HEK293 (cell line): ENCODE results near the gene SPECC1L.

Source experiments
- CTCF ChIA-PET: fragments of 350-600 bp; formaldehyde crosslinking; extraction: SDS; loops from one replicate; lab custom pipeline; 2021; ENCODE audit warnings: antibody characterized with exemption; lab: Yijun Ruan, JAX
- POLR2A ChIA-PET: fragments of 300-600 bp; formaldehyde crosslinking; extraction: SDS; loops from one replicate; lab custom pipeline; 2020; ENCODE audit warnings: antibody characterized with exemption, inconsistent platforms; lab: Yijun Ruan, JAX
- H3K27ac ChIP-seq: fragments of 200-500 bp; sonication (Bioruptor generic); 2 replicates; pipeline ENCODE4 v1.5.1; 2014; ENCODE audit warnings: low read depth, low read length, control low read depth, inconsistent platforms; ENCODE audit errors: extremely low read depth
- H3K36me3 ChIP-seq, 2 experiments: fragments of 200-500 bp in 1 of 2; sonication (Bioruptor generic) in 1 of 2; 1 replicate in 1 of 2; 2 replicates in 1 of 2; pipeline ENCODE4 v1.5.1; 2014 to 2017; ENCODE audit warnings: inconsistent platforms in 2 of 2, low read length in 2 of 2; ENCODE audit not compliant: control insufficient read depth in 2 of 2, insufficient read depth in 1 of 2
- H3K4me1 ChIP-seq: fragments of 200-500 bp; sonication (Bioruptor generic); 2 replicates; pipeline ENCODE4 v1.5.1; 2014; ENCODE audit warnings: mild to moderate bottlenecking, low read length, inconsistent platforms; ENCODE audit not compliant: control insufficient read depth, insufficient read depth
- H3K4me3 ChIP-seq: 2 replicates; pipeline ENCODE4 v1.5.1; 2011; ENCODE audit warnings: low read depth, mild to moderate bottlenecking, control low read depth, low read length, moderate library complexity
- H3K9me3 ChIP-seq: fragments of 200-500 bp; sonication (Bioruptor generic); 2 replicates; pipeline ENCODE4 v1.5.1; 2014; ENCODE audit warnings: low read depth, low read length, inconsistent platforms; ENCODE audit not compliant: control insufficient read depth, insufficient read depth
- BCL11B ChIP-seq: fragments of 450-650 bp; formaldehyde crosslinking; IDR thresholded peaks from 2 replicates; pipeline ENCODE4 v1.5.1; 2016; ENCODE audit warnings: low read depth, missing biosample characterization, missing genetic modification characterization
- GLIS1 ChIP-seq: fragments of 450-650 bp; formaldehyde crosslinking; IDR thresholded peaks from 2 replicates; pipeline ENCODE4 v1.5.1; 2016; ENCODE audit warnings: missing biosample characterization, missing genetic modification characterization
- GLIS2 ChIP-seq: fragments of 450-650 bp; formaldehyde crosslinking; IDR thresholded peaks from 2 replicates; pipeline ENCODE4 v1.5.1; 2016; ENCODE audit warnings: missing biosample characterization, missing genetic modification characterization
- MZF1 ChIP-seq: fragments of 450-650 bp; formaldehyde crosslinking; IDR thresholded peaks from 2 replicates; pipeline ENCODE4 v1.5.1; 2017; ENCODE audit warnings: missing biosample characterization, missing genetic modification characterization, borderline replicate concordance
- SETDB1 ChIP-seq: IDR thresholded peaks from one replicate; pipeline ENCODE4 v1.6.1; 2017; ENCODE audit warnings: mild to moderate bottlenecking, low read length, moderate library complexity, mixed read lengths; ENCODE audit not compliant: insufficient read length
- SP3 ChIP-seq: fragments of 450-650 bp; formaldehyde crosslinking; IDR thresholded peaks from 2 replicates; pipeline ENCODE4 v1.5.1; 2016; ENCODE audit warnings: missing biosample characterization, missing genetic modification characterization
- ZBTB1 ChIP-seq: fragments of 450-650 bp; formaldehyde crosslinking; IDR thresholded peaks from 2 replicates; pipeline ENCODE4 v1.5.1; 2016; ENCODE audit warnings: missing biosample characterization, missing genetic modification characterization
- ZBTB20 ChIP-seq: fragments of 450-650 bp; formaldehyde crosslinking; IDR thresholded peaks from 2 replicates; pipeline ENCODE4 v1.5.1; 2016; ENCODE audit warnings: missing biosample characterization, missing genetic modification characterization
- ZBTB6 ChIP-seq: fragments of 450-650 bp; formaldehyde crosslinking; IDR thresholded peaks from 2 replicates; pipeline ENCODE4 v1.5.1; 2017; ENCODE audit warnings: missing biosample characterization, missing genetic modification characterization
- ZEB2 ChIP-seq: fragments of 450-650 bp; formaldehyde crosslinking; IDR thresholded peaks from 2 replicates; pipeline ENCODE4 v1.5.1; 2016; ENCODE audit warnings: missing biosample characterization, missing genetic modification characterization
- ZFP69B ChIP-seq: fragments of 450-650 bp; formaldehyde crosslinking; IDR thresholded peaks from 2 replicates; pipeline ENCODE4 v1.5.1; 2016; ENCODE audit warnings: missing biosample characterization, missing genetic modification characterization
- ZNF2 ChIP-seq: fragments of 450-650 bp; formaldehyde crosslinking; IDR thresholded peaks from 2 replicates; pipeline ENCODE4 v1.5.1; 2016; ENCODE audit warnings: missing biosample characterization, missing genetic modification characterization
- ZNF292 ChIP-seq: fragments of 450-650 bp; formaldehyde crosslinking; IDR thresholded peaks from 2 replicates; pipeline ENCODE4 v1.5.1; 2016; ENCODE audit warnings: low read depth, missing biosample characterization, missing genetic modification characterization, borderline replicate concordance
- ZNF311 ChIP-seq: fragments of 450-650 bp; formaldehyde crosslinking; IDR thresholded peaks from 2 replicates; pipeline ENCODE4 v1.5.1; 2017; ENCODE audit warnings: missing biosample characterization, missing genetic modification characterization, borderline replicate concordance
- ZNF341 ChIP-seq: fragments of 450-650 bp; formaldehyde crosslinking; IDR thresholded peaks from 2 replicates; pipeline ENCODE4; 2016; ENCODE audit warnings: low read depth, missing biosample characterization, missing genetic modification characterization
- ZNF37A ChIP-seq: fragments of 450-650 bp; IDR thresholded peaks from 2 replicates; pipeline ENCODE4 v1.5.1; 2018; ENCODE audit warnings: missing biosample characterization, missing genetic modification characterization
- ZNF561 ChIP-seq: fragments of 450-650 bp; IDR thresholded peaks from 2 replicates; pipeline ENCODE4 v1.5.1; 2018; ENCODE audit warnings: missing biosample characterization, missing genetic modification characterization, borderline replicate concordance
- ZNF585B ChIP-seq: fragments of 450-650 bp; formaldehyde crosslinking; IDR thresholded peaks from 2 replicates; pipeline ENCODE4 v1.5.1; 2016; ENCODE audit warnings: missing biosample characterization, missing genetic modification characterization
- ZNF610 ChIP-seq: fragments of 450-650 bp; formaldehyde crosslinking; IDR thresholded peaks from 2 replicates; pipeline ENCODE4 v1.5.1; 2016; ENCODE audit warnings: missing biosample characterization, missing genetic modification characterization, borderline replicate concordance
- ZNF624 ChIP-seq: fragments of 450-650 bp; formaldehyde crosslinking; IDR thresholded peaks from 2 replicates; pipeline ENCODE4 v1.5.1; 2017; ENCODE audit warnings: missing biosample characterization, missing genetic modification characterization
- ZNF629 ChIP-seq: fragments of 450-650 bp; formaldehyde crosslinking; IDR thresholded peaks from 2 replicates; pipeline ENCODE4 v1.5.1; 2017; ENCODE audit warnings: missing biosample characterization, missing genetic modification characterization
- ZNF677 ChIP-seq: fragments of 450-650 bp; IDR thresholded peaks from 2 replicates; pipeline ENCODE4 v1.5.0; 2018; ENCODE audit warnings: missing biosample characterization, mild to moderate bottlenecking, missing genetic modification characterization, moderate library complexity
- ZNF830 ChIP-seq: fragments of 450-650 bp; IDR thresholded peaks from 2 replicates; pipeline ENCODE4 v1.5.0; 2018; ENCODE audit warnings: missing biosample characterization, missing genetic modification characterization, low read depth, mild to moderate bottlenecking, moderate library complexity
- ZNF837 ChIP-seq: fragments of 450-650 bp; formaldehyde crosslinking; IDR thresholded peaks from 2 replicates; pipeline ENCODE4 v1.5.1; 2016; ENCODE audit warnings: missing biosample characterization, missing genetic modification characterization
- TF ChIP-seq, protein P1 (sequence below): fragments of 450-650 bp; formaldehyde crosslinking; IDR thresholded peaks from 2 replicates; pipeline ENCODE4 v1.5.1; 2016; ENCODE audit warnings: missing biosample characterization, missing genetic modification characterization
- TF ChIP-seq, protein P2 (sequence below): fragments of 450-650 bp; formaldehyde crosslinking; IDR thresholded peaks from 2 replicates; pipeline ENCODE4 v1.5.1; 2016; ENCODE audit warnings: missing biosample characterization, missing genetic modification characterization

SPECC1L gene

GRCh38 chr22:24394254-24394653 lies 123.6 kb downstream of the SPECC1L start:
- Histone ChIP-seq H3K4me3 (no peak overlapping the region), H3K9me3 (no peaks in the 10 kb centered on the region), H3K27ac (no peak overlapping the region), H3K4me1 (peaks cover 20% of the 10 kb centered on the region), H3K36me3 (peaks cover 8 to 56% of the 10 kb centered on the region in 2 experiments; a peak in 2 of 3 replicates)
- ChIA-PET CTCF (interaction anchor here (0.7 to 1.9 kb wide), 3 partner anchors 8 to 127 kb away, joined by 3 to 6 read pairs (median 4); no protein-coding TSS in a partner anchor), POLR2A (interaction anchor here (0.7 kb wide), 1 partner anchor 144 kb away, joined by 4 read pairs; no protein-coding TSS in a partner anchor)
- TF ChIP-seq GLIS2 (tag by site-specific recombination), result no peak
- TF ChIP-seq, protein P1, sequence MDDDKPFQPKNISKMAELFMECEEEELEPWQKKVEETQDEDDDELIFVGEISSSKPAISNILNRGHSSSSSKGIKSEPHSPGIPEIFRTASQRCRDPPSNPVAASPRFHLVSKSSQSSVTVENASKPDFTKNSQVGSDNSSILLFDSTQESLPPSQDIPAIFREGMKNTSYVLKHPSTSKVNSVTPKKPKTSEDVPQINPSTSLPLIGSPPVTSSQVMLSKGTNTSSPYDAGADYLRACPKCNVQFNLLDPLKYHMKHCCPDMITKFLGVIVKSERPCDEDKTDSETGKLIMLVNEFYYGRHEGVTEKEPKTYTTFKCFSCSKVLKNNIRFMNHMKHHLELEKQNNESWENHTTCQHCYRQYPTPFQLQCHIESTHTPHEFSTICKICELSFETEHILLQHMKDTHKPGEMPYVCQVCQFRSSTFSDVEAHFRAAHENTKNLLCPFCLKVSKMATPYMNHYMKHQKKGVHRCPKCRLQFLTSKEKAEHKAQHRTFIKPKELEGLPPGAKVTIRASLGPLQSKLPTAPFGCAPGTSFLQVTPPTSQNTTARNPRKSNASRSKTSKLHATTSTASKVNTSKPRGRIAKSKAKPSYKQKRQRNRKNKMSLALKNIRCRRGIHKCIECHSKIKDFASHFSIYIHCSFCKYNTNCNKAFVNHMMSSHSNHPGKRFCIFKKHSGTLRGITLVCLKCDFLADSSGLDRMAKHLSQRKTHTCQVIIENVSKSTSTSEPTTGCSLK, result no peak
- TF ChIP-seq ZNF311 (tag by site-specific recombination), result no peak
- TF ChIP-seq MZF1 (tag by site-specific recombination), result no peak
- TF ChIP-seq ZNF292 (tag by site-specific recombination), result no peak
- TF ChIP-seq ZBTB20 (tag by site-specific recombination), result no peak
- TF ChIP-seq ZNF837 (tag by site-specific recombination), result no peak
- TF ChIP-seq SETDB1, result no peak
- no peak for TF ChIP-seq ZNF341 (tag by site-specific recombination)
- TF ChIP-seq ZNF610 (tag by site-specific recombination), result no peak
- TF ChIP-seq ZBTB1, result no peak
- TF ChIP-seq SP3 (tag by site-specific recombination), result no peak

DNA sequence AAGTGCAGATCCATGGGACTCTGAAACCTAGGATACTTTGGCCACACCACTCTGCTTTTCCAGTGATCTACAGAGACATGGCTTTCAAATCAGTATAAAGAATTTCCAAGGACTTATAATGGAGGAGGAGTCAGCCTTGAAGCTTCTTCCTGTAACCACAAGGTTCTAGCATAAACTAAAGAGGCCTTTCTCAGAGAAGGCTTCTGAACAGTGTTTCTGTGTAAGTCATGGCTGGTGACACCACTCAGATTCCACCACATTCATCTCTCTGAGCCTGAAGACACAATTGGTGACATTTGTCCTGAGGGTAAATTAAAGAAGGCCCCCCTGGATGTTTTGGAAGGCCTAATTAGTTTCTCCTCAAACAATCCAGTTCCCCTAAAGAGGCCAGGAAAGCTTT lies 127.8 kb downstream of the SPECC1L start:
- peaks cover 12% of the 10 kb centered on the region for H3K4me1 ChIP-seq
- H3K4me3 ChIP-seq, result no peak overlapping the region
- TF ChIP-seq ZEB2 (tag by site-specific recombination) (no peak), GLIS1 (tag by site-specific recombination) (0 out of 2 replicates have a peak, but pooled peaks have one; percentile 10)
- H3K9me3 ChIP-seq, result no peaks in the 10 kb centered on the region
- H3K36me3 ChIP-seq, result peaks cover 8 to 59% of the 10 kb centered on the region in 2 experiments; a peak in 2 of 3 replicates
- H3K27ac ChIP-seq, result no peak overlapping the region
- ChIA-PET CTCF (interaction anchor here (0.5 to 1.6 kb wide), 4 partner anchors 12 to 129 kb away, joined by 3 to 4 read pairs (median 3); no protein-coding TSS in a partner anchor), POLR2A (no interaction called here)

DNA sequence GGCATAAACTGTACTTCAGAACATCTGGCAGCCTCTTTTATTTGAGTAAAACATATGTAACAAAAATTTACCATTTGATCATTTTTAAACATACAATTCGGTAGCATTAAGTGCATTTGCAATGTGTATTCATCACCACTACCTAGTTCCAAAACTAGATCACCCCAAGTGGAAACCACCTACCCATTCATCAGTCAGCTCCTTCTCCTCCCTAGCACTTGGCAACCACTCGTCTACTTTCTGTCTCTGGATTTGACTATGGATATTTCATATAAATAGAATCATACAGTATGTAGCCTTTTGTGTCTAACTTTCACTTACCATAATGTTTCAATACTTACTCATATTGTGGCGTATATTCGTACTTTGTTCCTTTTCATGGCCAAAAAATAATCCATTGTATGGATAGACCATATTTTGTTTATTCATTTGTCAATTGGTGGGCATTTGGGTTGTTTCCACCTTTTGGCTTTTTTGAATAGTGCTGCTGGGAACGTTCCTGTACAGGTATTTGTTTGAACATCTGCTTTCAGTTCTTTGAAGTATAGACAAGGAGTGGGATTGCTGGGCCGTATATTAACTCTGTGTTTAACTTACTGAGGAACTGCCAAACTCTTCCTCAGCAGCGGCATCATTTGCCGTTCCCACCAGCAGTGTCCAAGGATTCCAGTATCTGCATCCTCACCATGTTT lies 129.5 kb downstream of the SPECC1L start:
- CTCF ChIA-PET, result interaction anchor here (0.6 to 1.6 kb wide), 6 partner anchors 9 to 122 kb away, joined by 3 to 4 read pairs (median 4); no protein-coding TSS in a partner anchor
- Histone ChIP-seq H3K36me3 (peaks cover 6 to 64% of the 10 kb centered on the region in 2 experiments; a peak in 2 of 3 replicates), H3K4me1 (peaks cover 12% of the 10 kb centered on the region), H3K27ac (no peak overlapping the region), H3K4me3 (no peak overlapping the region), H3K9me3 (no peaks in the 10 kb centered on the region)
- POLR2A ChIA-PET, result no interaction called here
- TF ChIP-seq BCL11B (tag by site-specific recombination) (no peak), ZNF830 (tag by site-specific recombination) (no peak), ZNF561 (no peak), ZFP69B (tag by site-specific recombination) (no peak), ZNF677 (tag by site-specific recombination) (no peak), ZNF37A (no peak), ZBTB6 (tag by site-specific recombination) (no peak), ZNF629 (tag by site-specific recombination) (no peak), ZNF624 (tag by site-specific recombination) (no peak), ZNF585B (tag by site-specific recombination) (no peak), ZNF2 (no peak)
- TF ChIP-seq, protein P2, sequence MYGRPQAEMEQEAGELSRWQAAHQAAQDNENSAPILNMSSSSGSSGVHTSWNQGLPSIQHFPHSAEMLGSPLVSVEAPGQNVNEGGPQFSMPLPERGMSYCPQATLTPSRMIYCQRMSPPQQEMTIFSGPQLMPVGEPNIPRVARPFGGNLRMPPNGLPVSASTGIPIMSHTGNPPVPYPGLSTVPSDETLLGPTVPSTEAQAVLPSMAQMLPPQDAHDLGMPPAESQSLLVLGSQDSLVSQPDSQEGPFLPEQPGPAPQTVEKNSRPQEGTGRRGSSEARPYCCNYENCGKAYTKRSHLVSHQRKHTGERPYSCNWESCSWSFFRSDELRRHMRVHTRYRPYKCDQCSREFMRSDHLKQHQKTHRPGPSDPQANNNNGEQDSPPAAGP (tag by site-specific recombination), result no peak
